VCaP (cell line): ENCODE data around the gene SAC3D1.

Experiments
- H3K27ac ChIP-seq: fragments of 450-650 bp; 2 replicates; pipeline ENCODE4 v1.5.1; 2017
- TF ChIP-seq, protein P1 (sequence below): fragments of 450-650 bp; conservative IDR thresholded peaks from 2 replicates; pipeline ENCODE4 v1.5.1; 2017; ENCODE audit warnings: mild to moderate bottlenecking, moderate library complexity

Gene SAC3D1

GRCh38 chr11:65071907-65072630 lies 31.1 kb downstream of the SAC3D1 start:
- TF ChIP-seq, protein P1, sequence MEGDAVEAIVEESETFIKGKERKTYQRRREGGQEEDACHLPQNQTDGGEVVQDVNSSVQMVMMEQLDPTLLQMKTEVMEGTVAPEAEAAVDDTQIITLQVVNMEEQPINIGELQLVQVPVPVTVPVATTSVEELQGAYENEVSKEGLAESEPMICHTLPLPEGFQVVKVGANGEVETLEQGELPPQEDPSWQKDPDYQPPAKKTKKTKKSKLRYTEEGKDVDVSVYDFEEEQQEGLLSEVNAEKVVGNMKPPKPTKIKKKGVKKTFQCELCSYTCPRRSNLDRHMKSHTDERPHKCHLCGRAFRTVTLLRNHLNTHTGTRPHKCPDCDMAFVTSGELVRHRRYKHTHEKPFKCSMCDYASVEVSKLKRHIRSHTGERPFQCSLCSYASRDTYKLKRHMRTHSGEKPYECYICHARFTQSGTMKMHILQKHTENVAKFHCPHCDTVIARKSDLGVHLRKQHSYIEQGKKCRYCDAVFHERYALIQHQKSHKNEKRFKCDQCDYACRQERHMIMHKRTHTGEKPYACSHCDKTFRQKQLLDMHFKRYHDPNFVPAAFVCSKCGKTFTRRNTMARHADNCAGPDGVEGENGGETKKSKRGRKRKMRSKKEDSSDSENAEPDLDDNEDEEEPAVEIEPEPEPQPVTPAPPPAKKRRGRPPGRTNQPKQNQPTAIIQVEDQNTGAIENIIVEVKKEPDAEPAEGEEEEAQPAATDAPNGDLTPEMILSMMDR: no peak
- no peak overlapping the region for H3K27ac ChIP-seq

DNA sequence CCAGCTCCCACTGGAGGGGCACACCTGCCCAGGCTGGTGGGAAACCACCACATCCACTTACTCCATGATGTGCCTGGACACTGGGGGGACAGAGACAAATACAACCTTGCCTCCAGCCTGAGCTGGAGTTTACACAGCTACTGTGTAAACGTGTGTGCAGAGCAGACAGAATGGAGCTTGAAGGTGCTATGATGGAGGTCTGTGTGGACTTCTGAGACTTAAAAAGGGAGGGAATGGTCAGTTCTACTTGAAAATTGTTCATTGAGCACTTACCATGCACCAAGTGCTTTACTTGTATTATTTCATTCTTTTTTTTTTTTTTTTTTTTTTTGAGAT lies 31.6 kb downstream of the SAC3D1 start:
- no peak overlapping the region for H3K27ac ChIP-seq
- TF ChIP-seq, protein P1: no peak

- TF ChIP-seq, protein P1: no peak
Measured at GRCh38 chr11:65077451-65077850, 36.4 kb downstream of the SAC3D1 start.

DNA sequence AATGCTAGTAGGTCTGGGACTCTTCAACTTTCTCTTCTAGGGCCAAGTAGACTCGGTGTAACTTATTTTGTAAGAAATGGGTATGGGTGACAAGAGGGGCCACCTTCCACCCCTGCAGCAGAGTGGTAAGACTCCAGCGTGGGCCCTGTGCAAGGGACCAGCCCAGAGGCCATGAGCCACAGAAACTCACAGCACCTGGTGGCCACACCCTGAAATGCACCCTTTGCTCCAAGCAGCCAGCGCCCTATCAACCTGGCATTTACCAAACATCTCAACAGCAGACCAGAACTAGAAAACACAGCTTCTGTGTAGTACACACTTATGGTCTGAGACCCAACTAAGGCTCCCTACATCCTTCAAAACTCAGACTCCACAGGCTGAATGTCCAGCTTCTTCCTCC lies 37.1 kb downstream of the SAC3D1 start:
- H3K27ac ChIP-seq: peak overlapping the region; percentile 41
- TF ChIP-seq, protein P1: peak; percentile 98

More at GRCh38 chr11:65077451-65077850, 36.4 kb downstream of the SAC3D1 start:
- H3K27ac ChIP-seq: peak overlapping the region; percentile 41

GRCh38 chr11:65078786-65079342 lies 37.9 kb downstream of the SAC3D1 start:
- peak overlapping the region; percentile 41 for H3K27ac ChIP-seq
- TF ChIP-seq, protein P1: no peak

- H3K27ac ChIP-seq: peak overlapping the region; percentile 82
- TF ChIP-seq, protein P1: no peak
Measured at GRCh38 chr11:65083134-65083833, 42.3 kb downstream of the SAC3D1 start.

GRCh38 chr11:65083834-65084597 lies 43.0 kb downstream of the SAC3D1 start, which contains the start of the genes CDCA5 and ZFPL1:
CDCA5 (minus strand) TSS chr11:65084040; CDS start chr11:65083978, 62 bp downstream.
ZFPL1 (plus strand) TSS chr11:65084222; CDS start chr11:65084699, 477 bp downstream.
- TF ChIP-seq, protein P1: no peak
- peak within 1 kb of the TSS; percentile 82 for H3K27ac ChIP-seq
